ENCODE results near the gene CCR6. TPM values are rescaled to one million over a fixed set of nuclear protein-coding genes. Genes with fewer than 3 reads are reported as not detected.

The CCR6 gene
- total and polyA plus RNA-seq, 10 of the 15 experiments (the other 5 are each of a cell fraction or from before 2014, with no cell fraction given), result 2.2 to 7.6 (median 6.7) TPM

- TF ChIP-seq, protein P1, sequence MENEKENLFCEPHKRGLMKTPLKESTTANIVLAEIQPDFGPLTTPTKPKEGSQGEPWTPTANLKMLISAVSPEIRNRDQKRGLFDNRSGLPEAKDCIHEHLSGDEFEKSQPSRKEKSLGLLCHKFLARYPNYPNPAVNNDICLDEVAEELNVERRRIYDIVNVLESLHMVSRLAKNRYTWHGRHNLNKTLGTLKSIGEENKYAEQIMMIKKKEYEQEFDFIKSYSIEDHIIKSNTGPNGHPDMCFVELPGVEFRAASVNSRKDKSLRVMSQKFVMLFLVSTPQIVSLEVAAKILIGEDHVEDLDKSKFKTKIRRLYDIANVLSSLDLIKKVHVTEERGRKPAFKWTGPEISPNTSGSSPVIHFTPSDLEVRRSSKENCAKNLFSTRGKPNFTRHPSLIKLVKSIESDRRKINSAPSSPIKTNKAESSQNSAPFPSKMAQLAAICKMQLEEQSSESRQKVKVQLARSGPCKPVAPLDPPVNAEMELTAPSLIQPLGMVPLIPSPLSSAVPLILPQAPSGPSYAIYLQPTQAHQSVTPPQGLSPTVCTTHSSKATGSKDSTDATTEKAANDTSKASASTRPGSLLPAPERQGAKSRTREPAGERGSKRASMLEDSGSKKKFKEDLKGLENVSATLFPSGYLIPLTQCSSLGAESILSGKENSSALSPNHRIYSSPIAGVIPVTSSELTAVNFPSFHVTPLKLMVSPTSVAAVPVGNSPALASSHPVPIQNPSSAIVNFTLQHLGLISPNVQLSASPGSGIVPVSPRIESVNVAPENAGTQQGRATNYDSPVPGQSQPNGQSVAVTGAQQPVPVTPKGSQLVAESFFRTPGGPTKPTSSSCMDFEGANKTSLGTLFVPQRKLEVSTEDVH (IDR thresholded peaks at IDR 0.05; ENCODE audit: low read depth, partially characterized antibody), result no peak
- no peak for TF ChIP-seq PML (IDR thresholded peaks at IDR 0.05; ENCODE audit: low read length)
- TF ChIP-seq KLF5 (IDR thresholded peaks at IDR 0.05; ENCODE audit: partially characterized antibody), result peak; percentile 62
- peak; percentile 85 for TF ChIP-seq ZNF24 (IDR thresholded peaks at IDR 0.05)
- TF ChIP-seq EGR1 (IDR thresholded peaks at IDR 0.05; ENCODE audit: borderline replicate concordance in 1 of 2, low read depth in 2 of 2, low read length in 2 of 2), result no peak
- TF ChIP-seq, protein P2, sequence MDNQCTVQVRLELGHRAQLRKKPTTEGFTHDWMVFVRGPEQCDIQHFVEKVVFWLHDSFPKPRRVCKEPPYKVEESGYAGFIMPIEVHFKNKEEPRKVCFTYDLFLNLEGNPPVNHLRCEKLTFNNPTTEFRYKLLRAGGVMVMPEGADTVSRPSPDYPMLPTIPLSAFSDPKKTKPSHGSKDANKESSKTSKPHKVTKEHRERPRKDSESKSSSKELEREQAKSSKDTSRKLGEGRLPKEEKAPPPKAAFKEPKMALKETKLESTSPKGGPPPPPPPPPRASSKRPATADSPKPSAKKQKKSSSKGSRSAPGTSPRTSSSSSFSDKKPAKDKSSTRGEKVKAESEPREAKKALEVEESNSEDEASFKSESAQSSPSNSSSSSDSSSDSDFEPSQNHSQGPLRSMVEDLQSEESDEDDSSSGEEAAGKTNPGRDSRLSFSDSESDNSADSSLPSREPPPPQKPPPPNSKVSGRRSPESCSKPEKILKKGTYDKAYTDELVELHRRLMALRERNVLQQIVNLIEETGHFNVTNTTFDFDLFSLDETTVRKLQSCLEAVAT (IDR thresholded peaks at IDR 0.05), result 0 out of 2 replicates have a peak, but pooled peaks have one; percentile 2
- 0 out of 2 replicates have a peak, but pooled peaks have one; percentile 34 for TF ChIP-seq RCOR1 (conservative IDR thresholded peaks at IDR 0.05; ENCODE audit: low read depth, low read length)
- TF ChIP-seq ATF2 (IDR thresholded peaks at IDR 0.05; ENCODE audit: low read length), result 0 out of 2 replicates have a peak, but pooled peaks have one; percentile 12
- TF ChIP-seq MYB (IDR thresholded peaks at IDR 0.05; ENCODE audit: borderline replicate concordance, low read depth, low read length), result no peak
- TF ChIP-seq DPF2 (IDR thresholded peaks at IDR 0.05), result 0 out of 2 replicates have a peak, but pooled peaks have one; percentile 22
- TF ChIP-seq BHLHE40 (IDR thresholded peaks at IDR 0.05; ENCODE audit: borderline replicate concordance in 1 of 2, low read depth in 2 of 2, low read length in 1 of 2), result no peak
- TF ChIP-seq CEBPZ (IDR thresholded peaks at IDR 0.05; ENCODE audit: low read depth, low read length), result no peak
- TF ChIP-seq SPI1 (IDR thresholded peaks at IDR 0.05; ENCODE audit: borderline replicate concordance, insufficient read depth, low read depth, low read length), result peak; percentile 75
- TF ChIP-seq SMAD1 (IDR thresholded peaks at IDR 0.05; ENCODE audit: low read depth, partially characterized antibody), result no peak
- peak; percentile 44; the same call in 1 of the 2 replicates for TF ChIP-seq EED (IDR thresholded peaks at IDR 0.05; ENCODE audit: low read depth)
- TF ChIP-seq SUZ12 (IDR thresholded peaks at IDR 0.05; ENCODE audit: unreplicated experiment), result no peak
- TF ChIP-seq CREB1 (IDR thresholded peaks at IDR 0.05; ENCODE audit: low read depth), result 0 out of 2 replicates have a peak, but pooled peaks have one; percentile 6
- TF ChIP-seq HDAC6 (IDR thresholded peaks at IDR 0.05; ENCODE audit: unreplicated experiment), result no peak
- no peak for TF ChIP-seq CEBPB (IDR thresholded peaks at IDR 0.05; ENCODE audit: borderline replicate concordance in 1 of 2, low read depth in 2 of 2, low read length in 2 of 2)
- peak in 1 of 2 experiments; percentile 45; a peak in 1 of 4 replicates for TF ChIP-seq ETV6 (conservative IDR thresholded peaks at IDR 0.05 in 1 of 2, IDR thresholded peaks at IDR 0.05 in 1 of 2; ENCODE audit: borderline replicate concordance in 1 of 2, low read depth in 1 of 2)
These were observed 30.1 kb upstream of the CCR6 start (continued) for GRCh38 chr6:167092672-167093339.

All from GM12878 (cell line).